ENCODE measurements around the gene COQ8A. TPM values are rescaled to one million over a fixed set of nuclear protein-coding genes. Genes with fewer than 3 reads are reported as not detected.

COQ8A gene
- total and polyA plus RNA-seq, 2 experiments from 2014 or later: 22.9 to 26.4 TPM

DNA sequence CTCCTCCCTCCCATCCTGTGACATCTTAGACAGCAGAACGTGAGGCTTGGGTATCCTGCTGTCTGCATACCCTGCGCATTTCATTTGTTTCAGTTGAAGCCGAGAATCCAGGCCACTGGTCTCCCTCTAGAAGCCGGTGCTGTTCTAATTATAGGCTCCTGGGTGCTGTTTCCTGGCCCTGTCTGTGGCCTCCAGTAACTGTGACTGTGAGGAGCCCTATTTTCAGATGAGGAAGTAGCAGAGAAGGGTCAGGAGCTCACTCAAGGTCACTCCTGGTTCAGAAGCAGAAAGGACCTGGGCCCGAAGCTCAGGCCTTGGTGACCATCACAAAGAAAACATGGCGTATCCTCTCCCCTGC is 24.0 kb downstream of the COQ8A start:
- H3K36me3 ChIP-seq (replicated peaks; ENCODE audit: insufficient read depth, low read depth): no peaks in the 10 kb centered on the region
- WGBS (ENCODE audit: low lambda C conversion rate, missing lambda C conversion rate): 88% methylated on average over 6 of the region's 6 CpGs

GRCh38 chr1:226964611-226965486 is 24.8 kb downstream of the COQ8A start:
- no peak for DNase-seq (ENCODE audit: low spot score)
- H3K27me3 ChIP-seq: no peaks in the 10 kb centered on the region
- no peaks in the 10 kb centered on the region for H3K79me2 ChIP-seq
- H3K4me2 ChIP-seq: no peak overlapping the region
- no peak overlapping the region for H3K4me3 ChIP-seq
- no peaks in the 10 kb centered on the region for H3K9me2 ChIP-seq (replicated peaks; ENCODE audit: insufficient read depth)
- no peak overlapping the region for H3K27ac ChIP-seq
- no peaks in the 10 kb centered on the region for H3K9me3 ChIP-seq (ENCODE audit: low read depth)
- WGBS (ENCODE audit: low lambda C conversion rate, missing lambda C conversion rate): 93% methylated on average over 26 of the region's 29 CpGs
- H2AFZ ChIP-seq: no peak overlapping the region
- H3K36me3 ChIP-seq (replicated peaks; ENCODE audit: insufficient read depth, low read depth): no peaks in the 10 kb centered on the region
- no peaks in the 10 kb centered on the region for H3K4me1 ChIP-seq (ENCODE audit: insufficient read depth)
- TF ChIP-seq, protein P1, sequence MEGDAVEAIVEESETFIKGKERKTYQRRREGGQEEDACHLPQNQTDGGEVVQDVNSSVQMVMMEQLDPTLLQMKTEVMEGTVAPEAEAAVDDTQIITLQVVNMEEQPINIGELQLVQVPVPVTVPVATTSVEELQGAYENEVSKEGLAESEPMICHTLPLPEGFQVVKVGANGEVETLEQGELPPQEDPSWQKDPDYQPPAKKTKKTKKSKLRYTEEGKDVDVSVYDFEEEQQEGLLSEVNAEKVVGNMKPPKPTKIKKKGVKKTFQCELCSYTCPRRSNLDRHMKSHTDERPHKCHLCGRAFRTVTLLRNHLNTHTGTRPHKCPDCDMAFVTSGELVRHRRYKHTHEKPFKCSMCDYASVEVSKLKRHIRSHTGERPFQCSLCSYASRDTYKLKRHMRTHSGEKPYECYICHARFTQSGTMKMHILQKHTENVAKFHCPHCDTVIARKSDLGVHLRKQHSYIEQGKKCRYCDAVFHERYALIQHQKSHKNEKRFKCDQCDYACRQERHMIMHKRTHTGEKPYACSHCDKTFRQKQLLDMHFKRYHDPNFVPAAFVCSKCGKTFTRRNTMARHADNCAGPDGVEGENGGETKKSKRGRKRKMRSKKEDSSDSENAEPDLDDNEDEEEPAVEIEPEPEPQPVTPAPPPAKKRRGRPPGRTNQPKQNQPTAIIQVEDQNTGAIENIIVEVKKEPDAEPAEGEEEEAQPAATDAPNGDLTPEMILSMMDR (IDR thresholded peaks at IDR 0.05; ENCODE audit: poor library complexity): no peak
- TF ChIP-seq EZH2phosphoT487 (IDR thresholded peaks at IDR 0.05; ENCODE audit: low read depth, severe bottlenecking, unreplicated experiment) (no peak), EZH2 (IDR thresholded peaks at IDR 0.05; ENCODE audit: borderline replicate concordance) (no peak)
- no peaks in the 10 kb centered on the region for H4K20me1 ChIP-seq (ENCODE audit: insufficient read depth, poor library complexity, severe bottlenecking)

More for the DNA sequence above, 24.0 kb downstream of the COQ8A start:
- H3K4me1 ChIP-seq (ENCODE audit: insufficient read depth): no peaks in the 10 kb centered on the region
- H3K9me2 ChIP-seq (replicated peaks; ENCODE audit: insufficient read depth): no peaks in the 10 kb centered on the region
- no peak overlapping the region for H3K4me3 ChIP-seq
- no peak overlapping the region for H3K27ac ChIP-seq
- no peak for DNase-seq (ENCODE audit: low spot score)
- H3K27me3 ChIP-seq: no peaks in the 10 kb centered on the region
- no peak overlapping the region for H2AFZ ChIP-seq
- H3K79me2 ChIP-seq: peaks cover 4% of the 10 kb centered on the region
- TF ChIP-seq, protein P1 (IDR thresholded peaks at IDR 0.05; ENCODE audit: poor library complexity): no peak
- TF ChIP-seq EZH2 (IDR thresholded peaks at IDR 0.05; ENCODE audit: borderline replicate concordance): no peak
- no peak for TF ChIP-seq EZH2phosphoT487 (IDR thresholded peaks at IDR 0.05; ENCODE audit: low read depth, severe bottlenecking, unreplicated experiment)
- no peaks in the 10 kb centered on the region for H3K9me3 ChIP-seq (ENCODE audit: low read depth)
- H3K4me2 ChIP-seq: no peak overlapping the region
- no peaks in the 10 kb centered on the region for H4K20me1 ChIP-seq (ENCODE audit: insufficient read depth, poor library complexity, severe bottlenecking)

DNA sequence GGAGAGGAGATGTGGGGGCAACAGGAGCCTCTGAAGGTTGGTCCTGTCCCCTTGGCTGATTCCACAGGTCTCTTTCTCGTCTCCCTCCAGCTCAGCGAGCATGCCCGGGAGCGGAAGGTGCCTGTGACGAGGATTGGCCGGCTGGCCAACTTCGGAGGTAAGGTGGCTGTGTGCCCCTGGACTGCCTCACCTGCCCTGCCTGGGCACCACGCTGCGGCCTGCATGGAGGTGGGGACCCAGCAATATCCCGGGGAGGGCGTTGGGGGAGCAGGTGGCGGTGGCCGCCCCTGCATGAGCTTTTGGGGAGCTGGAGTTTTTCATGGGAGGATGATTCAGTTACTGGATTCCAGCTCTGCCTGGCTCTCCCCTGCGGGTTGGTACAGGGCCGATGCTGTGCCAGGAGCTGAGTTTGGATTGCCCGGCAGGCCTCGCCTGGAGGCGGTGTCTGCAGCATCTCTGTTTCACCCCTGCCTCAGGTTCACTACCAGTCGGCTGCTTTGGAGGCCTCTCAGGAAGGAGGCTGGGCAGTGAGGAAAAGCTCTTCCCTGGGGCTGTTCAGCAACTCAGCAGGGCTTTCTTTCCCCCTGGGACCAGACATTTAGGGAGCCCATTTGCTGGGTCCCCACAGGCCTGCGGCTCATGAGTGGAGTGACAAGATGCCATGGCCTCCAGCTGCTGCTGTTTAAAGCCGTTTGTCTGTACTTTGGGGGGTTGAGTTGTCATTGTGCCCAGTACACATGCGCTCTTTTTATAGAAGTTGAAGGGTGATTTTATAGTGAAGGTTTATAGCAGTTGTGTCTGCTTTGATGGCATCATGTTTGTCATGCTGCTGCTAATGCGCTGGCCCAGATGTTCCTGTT is 25.7 kb downstream of the COQ8A start:
- no peak overlapping the region for H3K4me3 ChIP-seq
- no peak overlapping the region for H3K4me2 ChIP-seq
- peaks cover under 1% of the 10 kb centered on the region for H3K79me2 ChIP-seq
- H3K27ac ChIP-seq: no peak overlapping the region
- WGBS (ENCODE audit: low lambda C conversion rate, missing lambda C conversion rate): 93% methylated on average over 23 of the region's 23 CpGs
- H3K9me3 ChIP-seq (ENCODE audit: low read depth): no peaks in the 10 kb centered on the region
- H3K36me3 ChIP-seq (replicated peaks; ENCODE audit: insufficient read depth, low read depth): no peaks in the 10 kb centered on the region
- H3K27me3 ChIP-seq: no peaks in the 10 kb centered on the region
- H3K9me2 ChIP-seq (replicated peaks; ENCODE audit: insufficient read depth): no peaks in the 10 kb centered on the region
- no peaks in the 10 kb centered on the region for H3K4me1 ChIP-seq (ENCODE audit: insufficient read depth)
- H2AFZ ChIP-seq: no peak overlapping the region
- no peaks in the 10 kb centered on the region for H4K20me1 ChIP-seq (ENCODE audit: insufficient read depth, poor library complexity, severe bottlenecking)
- DNase-seq (ENCODE audit: low spot score): no peak
- TF ChIP-seq, protein P1 (IDR thresholded peaks at IDR 0.05; ENCODE audit: poor library complexity): no peak
- TF ChIP-seq EZH2 (IDR thresholded peaks at IDR 0.05; ENCODE audit: borderline replicate concordance): no peak

All from hepatocyte (in vitro differentiated cells).